ENCODE measurements around the gene BTAF1. TPM values are rescaled to one million over a fixed set of nuclear protein-coding genes. Genes with fewer than 3 reads are reported as not detected.
A peak's percentile ranks its signal among the peaks of the same experiment; 100 is the strongest.

The BTAF1 gene
- total and polyA plus RNA-seq, 8 donors = 5.5 to 16.4 (median 12.5) TPM

DNA sequence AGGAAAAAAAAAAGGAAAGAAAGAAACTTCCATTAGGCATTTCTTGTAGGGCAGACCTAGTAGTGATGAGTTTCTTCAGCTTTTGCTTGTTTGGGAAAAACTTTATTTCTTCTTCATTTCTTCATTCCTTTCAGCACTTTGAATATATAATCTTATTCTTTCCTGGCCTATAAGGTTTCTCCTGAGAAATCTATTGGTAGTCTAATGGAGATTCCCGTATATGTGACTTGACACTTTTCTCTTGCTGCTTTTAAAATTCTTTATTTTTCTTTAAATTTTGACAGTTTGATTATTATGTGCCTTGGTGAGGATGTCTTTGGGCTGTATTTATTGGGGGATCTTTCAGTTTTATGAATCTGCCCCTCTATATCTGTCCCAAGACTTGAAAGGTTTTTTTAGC is 3.9 kb upstream of the BTAF1 start:
- TF ChIP-seq CTCF (IDR thresholded peaks at IDR 0.05) = no peak
- ATAC-seq (no peak), DNase-seq (no peak), FAIRE-seq (no peak)
- Histone ChIP-seq H3K4me1 (peaks cover 0 to 4% (median under 1%) of the 10 kb centered on the region in 3 donors), H3K27me3 (no peaks in the 10 kb centered on the region), H3K36me3 (no peaks in the 10 kb centered on the region), H3K27ac (no peak overlapping the region), H3K4me3 (no peak overlapping the region), H3K9me3 (no peaks in the 10 kb centered on the region)
- intact Hi-C loops (cut with DNase I) = loop anchor here in 1 of 3 donors (5.0 kb wide), 1 partner anchor 162 kb away; no protein-coding TSS in a partner anchor
- 88 to 94% methylated on average over 1 of the region's 1 CpG for WGBS, 2 donors

- 1 to 2% methylated on average over 21 of the region's 21 CpGs for WGBS, 2 donors
- no peaks in the 10 kb centered on the region for H3K27me3 ChIP-seq
- H3K27ac ChIP-seq = peak overlapping the region; percentile 92 to 98 (median 94)
- intact Hi-C loops (cut with DNase I) = no loop called here
- DNase-seq (no peak), FAIRE-seq (peak; percentile 34), ATAC-seq (peak; percentile 7 to 49 (median 14))
- no peak for TF ChIP-seq CTCF (IDR thresholded peaks at IDR 0.05)
- H3K4me1 ChIP-seq = peaks cover 0 to 24% (median 19%) of the 10 kb centered on the region in 3 donors
- H3K36me3 ChIP-seq = no peaks in the 10 kb centered on the region
- H3K4me3 ChIP-seq = peak overlapping the region; percentile 56 to 91 (median 68)
- H3K9me3 ChIP-seq = no peaks in the 10 kb centered on the region
These were observed 847 bp downstream of the BTAF1 start for GRCh38 chr10:91924212-91925021.

DNA sequence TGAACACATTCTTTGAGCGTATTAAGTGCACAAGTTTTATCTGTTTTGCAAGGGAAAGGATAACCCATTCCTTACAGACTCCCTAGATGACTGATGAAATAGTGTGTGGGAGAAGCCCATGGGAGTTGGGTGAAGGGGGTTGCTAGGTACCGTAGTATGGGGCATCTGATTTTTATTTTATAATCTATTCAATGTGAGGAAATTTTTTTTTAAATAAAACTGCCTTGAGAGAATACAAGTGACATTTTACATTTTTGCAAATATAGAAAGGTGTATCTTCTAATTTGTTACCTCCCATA is 1.4 kb downstream of the BTAF1 start:
- TF ChIP-seq CTCF (IDR thresholded peaks at IDR 0.05) = no peak
- ATAC-seq (no peak), FAIRE-seq (no peak), DNase-seq (no peak)
- H3K4me3 ChIP-seq = peak overlapping the region in 2 of 4 donors; percentile 56 to 91
- 33 to 40% methylated on average over 2 of the region's 2 CpGs for WGBS, 2 donors
- H3K4me1 ChIP-seq = peaks cover 0 to 29% (median 25%) of the 10 kb centered on the region in 3 donors
- no peaks in the 10 kb centered on the region for H3K9me3 ChIP-seq
- intact Hi-C loops (cut with DNase I) = no loop called here
- no peaks in the 10 kb centered on the region for H3K36me3 ChIP-seq
- H3K27ac ChIP-seq = no peak overlapping the region
- H3K27me3 ChIP-seq = no peaks in the 10 kb centered on the region

- TF ChIP-seq CTCF (IDR thresholded peaks at IDR 0.05) = no peak
- intact Hi-C loops (cut with DNase I) = no loop called here
- peaks cover 0 to 34% (median 27%) of the 10 kb centered on the region in 3 donors for H3K4me1 ChIP-seq
- ATAC-seq = peak; percentile 31 to 65 (median 49)
- WGBS, 2 donors = 36 to 37% methylated on average over 3 of the region's 3 CpGs
- DNase-seq = no peak
- FAIRE-seq = no peak
- H3K27ac ChIP-seq = peak overlapping the region in 1 of 4 donors; percentile 20
- no peak overlapping the region for H3K4me3 ChIP-seq
- peaks cover 0 to 6% (median 0%) of the 10 kb centered on the region in 3 donors for H3K36me3 ChIP-seq
- H3K9me3 ChIP-seq = no peaks in the 10 kb centered on the region
- H3K27me3 ChIP-seq = no peaks in the 10 kb centered on the region
These were observed 7.4 kb downstream of the BTAF1 start for GRCh38 chr10:91930939-91931338.
